ENCODE data around the gene CACNA1C.

The CACNA1C gene

GRCh38 chr12:2544230-2544629 is 491.4 kb downstream of the CACNA1C start:
- TF ChIP-seq CTCF (IDR thresholded peaks at IDR 0.05; ENCODE audit: low read depth, low read length) = no peak
- H3K4me3 ChIP-seq (ENCODE audit: low read depth, low read length) = no peak overlapping the region

- TF ChIP-seq CTCF (IDR thresholded peaks at IDR 0.05; ENCODE audit: low read depth, low read length) = no peak
- no peak overlapping the region for H3K4me3 ChIP-seq (ENCODE audit: low read depth, low read length)
Measured at GRCh38 chr12:2547273-2548044, 494.7 kb downstream of the CACNA1C start.

- H3K4me3 ChIP-seq (ENCODE audit: low read depth, low read length) = no peak overlapping the region
- TF ChIP-seq CTCF (IDR thresholded peaks at IDR 0.05; ENCODE audit: low read depth, low read length) = peak; percentile 16; the same call in 1 of the 2 replicates
Measured at GRCh38 chr12:2548081-2548480, 495.3 kb downstream of the CACNA1C start.

- no peak for TF ChIP-seq CTCF (IDR thresholded peaks at IDR 0.05; ENCODE audit: low read depth, low read length)
- H3K4me3 ChIP-seq (ENCODE audit: low read depth, low read length) = no peak overlapping the region
Measured at GRCh38 chr12:2550561-2551411, 498.0 kb downstream of the CACNA1C start.

- TF ChIP-seq CTCF (IDR thresholded peaks at IDR 0.05; ENCODE audit: low read depth, low read length) = no peak
- no peak overlapping the region for H3K4me3 ChIP-seq (ENCODE audit: low read depth, low read length)
Measured at GRCh38 chr12:2551412-2551900, 498.7 kb downstream of the CACNA1C start.

GRCh38 chr12:2552000-2552756 is 499.4 kb downstream of the CACNA1C start:
- TF ChIP-seq CTCF (IDR thresholded peaks at IDR 0.05; ENCODE audit: low read depth, low read length) = no peak

More at GRCh38 chr12:2552000-2552756, 499.4 kb downstream of the CACNA1C start:
- no peak overlapping the region for H3K4me3 ChIP-seq (ENCODE audit: low read depth, low read length)

Data from WI38 (cell line).